ENCODE results near the gene SLC25A18.
A peak's percentile ranks its signal among the peaks of the same experiment; 100 is the strongest.
"Not testable (repeated sequence)": the region's sequence is repeated elsewhere in the genome, so short reads cannot be mapped to it uniquely, and the experiment has no call there.

Gene SLC25A18

GRCh38 chr22:17607891-17608521 lies 44.7 kb downstream of the SLC25A18 start:
- no peak for DNase-seq (ENCODE audit: low spot score)

GRCh38 chr22:17612057-17612456 lies 48.8 kb downstream of the SLC25A18 start:
- DNase-seq (ENCODE audit: low spot score), result no peak

- no peak for DNase-seq (ENCODE audit: low spot score)
Observed at GRCh38 chr22:17613280-17613679, 50.0 kb downstream of the SLC25A18 start.

GRCh38 chr22:17627961-17628405 lies 64.7 kb downstream of the SLC25A18 start:
- DNase-seq (ENCODE audit: low spot score), result no peak

GRCh38 chr22:17628406-17629172 lies 65.3 kb downstream of the SLC25A18 start, which contains the start of gene ATP6V1E1:
Gene ATP6V1E1 (minus strand): TSS chr22:17628749. CDS start chr22:17628635, 114 bp downstream.
- peak; percentile 98 for DNase-seq (ENCODE audit: low spot score)

- DNase-seq (ENCODE audit: low spot score), result no peak
Observed at GRCh38 chr22:17629173-17629489, 65.8 kb downstream of the SLC25A18 start.

DNA sequence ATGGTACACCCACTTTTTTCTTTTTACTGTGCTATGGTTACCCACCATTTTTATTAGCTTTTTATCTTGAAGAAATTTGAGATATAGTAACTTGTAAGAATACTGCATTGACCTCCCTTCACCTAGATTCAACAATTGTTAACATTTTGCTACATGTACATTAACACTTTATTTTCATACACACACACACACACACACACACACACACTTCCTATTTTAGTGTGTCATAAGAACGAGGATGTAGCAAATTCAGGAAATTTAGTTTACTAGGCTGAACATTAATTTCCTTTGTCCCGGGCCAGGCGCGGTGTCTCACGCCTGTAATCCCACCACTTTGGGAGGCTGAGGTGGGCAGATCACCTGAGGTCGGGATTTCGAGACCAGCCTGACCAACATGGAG lies 66.3 kb downstream of the SLC25A18 start:
- DNase-seq (ENCODE audit: low spot score), result no peak

DNA sequence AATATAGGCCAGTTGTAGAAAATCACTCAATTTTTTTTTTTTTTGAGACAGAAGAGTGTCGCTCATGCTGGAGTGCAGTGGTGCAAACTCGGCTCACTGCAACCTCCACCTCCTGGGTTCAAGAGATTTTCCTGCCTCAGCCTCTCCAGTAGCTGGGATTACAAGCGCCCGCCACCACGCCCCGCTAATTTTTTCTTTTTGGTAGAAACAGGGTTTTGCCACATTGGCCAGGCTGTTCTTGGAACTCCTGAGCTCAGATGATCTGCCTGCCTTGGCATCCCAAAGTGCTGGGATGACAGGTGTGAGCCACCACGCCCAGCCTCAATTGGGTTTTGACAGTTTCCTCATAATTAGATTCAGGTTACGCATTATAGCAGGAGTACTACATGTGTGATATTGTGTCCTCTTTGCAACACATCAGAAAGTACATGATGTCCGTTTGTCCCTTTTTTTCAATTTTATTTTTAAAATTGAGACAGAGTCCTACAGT lies 67.8 kb downstream of the SLC25A18 start:
- DNase-seq (ENCODE audit: low spot score), result no peak

GRCh38 chr22:17633217-17633997 lies 70.1 kb downstream of the SLC25A18 start:
- DNase-seq (ENCODE audit: low spot score), result peak; percentile 48

DNA sequence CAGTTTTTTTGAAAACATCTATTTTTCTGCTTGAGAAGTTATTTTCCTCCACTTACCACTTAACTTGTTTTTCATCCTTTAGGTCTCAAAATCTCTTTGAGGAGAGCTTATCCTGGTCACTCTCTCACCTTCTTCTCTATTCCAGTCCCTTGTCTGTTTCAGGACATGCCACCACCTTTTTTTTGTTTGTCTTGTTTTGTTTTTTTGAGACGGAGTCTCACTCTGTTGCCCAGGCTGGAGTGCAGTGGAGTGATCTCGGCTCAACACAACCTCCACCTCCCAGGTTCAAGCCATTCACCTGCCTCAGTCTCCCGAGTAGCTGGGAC lies 70.7 kb downstream of the SLC25A18 start:
- DNase-seq (ENCODE audit: low spot score), result no peak

DNA sequence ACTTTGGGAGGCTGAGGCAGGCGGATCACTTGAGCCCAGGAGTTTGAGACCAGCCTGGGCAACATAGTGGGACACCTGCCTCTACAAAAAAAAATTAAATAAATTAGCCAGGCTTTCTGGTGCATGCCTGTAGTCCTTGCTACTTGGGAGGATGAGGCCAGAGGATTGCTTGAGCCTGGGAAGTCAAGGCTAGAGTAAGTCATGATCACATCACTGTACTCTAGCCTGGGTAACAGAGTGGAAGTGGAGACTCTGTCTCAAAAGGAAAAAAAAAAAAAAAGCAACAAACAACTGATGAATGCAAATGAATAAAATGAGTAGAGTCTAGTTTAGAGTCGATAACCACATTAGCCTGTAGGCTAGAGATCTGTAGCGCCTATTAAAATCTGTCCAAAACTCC lies 71.4 kb downstream of the SLC25A18 start:
- no peak for DNase-seq (ENCODE audit: low spot score)

DNA sequence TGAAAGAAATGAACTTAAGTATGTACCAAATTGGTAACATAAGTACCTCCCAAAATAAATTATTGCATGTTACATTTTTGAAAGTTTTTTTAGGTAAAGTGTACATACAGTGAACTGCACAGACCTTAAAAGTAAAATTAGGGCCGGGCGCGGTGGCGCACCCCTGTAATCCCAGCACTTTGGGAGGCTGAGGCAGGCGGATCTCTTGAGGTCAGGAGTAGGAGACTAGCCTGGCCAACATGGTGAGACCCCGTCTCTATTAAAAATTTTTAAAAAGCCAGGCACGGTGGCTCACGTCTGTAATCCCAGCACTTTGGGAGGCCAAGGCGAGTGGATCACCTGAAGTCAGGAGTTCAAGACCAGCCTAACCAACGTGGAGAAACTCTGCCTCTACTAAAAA lies 73.6 kb downstream of the SLC25A18 start:
- DNase-seq (ENCODE audit: low spot score), result not testable (repeated sequence)

DNA sequence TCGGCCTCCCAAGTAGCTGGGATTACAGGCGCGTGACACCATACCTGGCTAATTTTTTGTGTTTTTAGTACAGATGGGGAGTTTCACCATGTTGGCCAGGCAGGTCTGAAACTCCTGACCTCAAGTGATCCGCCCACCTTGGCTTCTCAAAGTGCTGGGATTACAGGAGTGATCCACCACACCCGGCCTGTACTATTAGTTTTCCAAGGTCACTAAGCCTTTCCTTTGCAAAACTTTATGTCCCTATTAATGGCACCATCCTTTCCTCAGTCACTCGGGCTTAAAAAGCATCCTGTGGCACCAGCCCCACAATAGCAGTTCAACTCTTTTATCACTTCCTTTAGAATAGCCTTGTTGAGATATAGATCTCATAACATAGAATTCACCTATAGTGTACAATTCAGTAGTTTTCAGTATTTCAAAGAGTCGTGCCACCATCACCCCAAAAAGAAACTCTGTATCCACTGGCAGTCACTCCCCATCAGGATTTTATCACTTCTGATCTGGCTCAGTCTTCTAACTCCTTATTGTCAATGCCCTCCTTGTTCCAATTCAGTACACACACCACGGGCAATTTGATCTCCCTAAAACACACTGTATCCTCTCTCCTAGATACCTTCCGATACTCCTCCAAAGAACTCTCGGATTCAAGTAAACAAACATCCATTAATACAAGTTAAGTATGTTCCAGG lies 74.3 kb downstream of the SLC25A18 start:
- DNase-seq (ENCODE audit: low spot score), result no peak

- no peak for DNase-seq (ENCODE audit: low spot score)
Observed at GRCh38 chr22:17638182-17638431, 74.8 kb downstream of the SLC25A18 start.

- DNase-seq (ENCODE audit: low spot score), result peak; percentile 93
Observed at GRCh38 chr22:17638432-17639246, 75.3 kb downstream of the SLC25A18 start, which contains the start of gene BCL2L13. Gene BCL2L13 (plus strand): TSS chr22:17638757. CDS start chr22:17655712, 16,955 bp downstream.

GRCh38 chr22:17639247-17639741 lies 76.0 kb downstream of the SLC25A18 start:
- DNase-seq (ENCODE audit: low spot score), result peak; percentile 70
